ENCODE measurements around the gene PPFIA1. TPM values are rescaled to one million over a fixed set of nuclear protein-coding genes. Genes with fewer than 3 reads are reported as not detected.

The PPFIA1 gene
- total RNA-seq, 1 experiment from 2014 or later = 63.4 TPM

DNA sequence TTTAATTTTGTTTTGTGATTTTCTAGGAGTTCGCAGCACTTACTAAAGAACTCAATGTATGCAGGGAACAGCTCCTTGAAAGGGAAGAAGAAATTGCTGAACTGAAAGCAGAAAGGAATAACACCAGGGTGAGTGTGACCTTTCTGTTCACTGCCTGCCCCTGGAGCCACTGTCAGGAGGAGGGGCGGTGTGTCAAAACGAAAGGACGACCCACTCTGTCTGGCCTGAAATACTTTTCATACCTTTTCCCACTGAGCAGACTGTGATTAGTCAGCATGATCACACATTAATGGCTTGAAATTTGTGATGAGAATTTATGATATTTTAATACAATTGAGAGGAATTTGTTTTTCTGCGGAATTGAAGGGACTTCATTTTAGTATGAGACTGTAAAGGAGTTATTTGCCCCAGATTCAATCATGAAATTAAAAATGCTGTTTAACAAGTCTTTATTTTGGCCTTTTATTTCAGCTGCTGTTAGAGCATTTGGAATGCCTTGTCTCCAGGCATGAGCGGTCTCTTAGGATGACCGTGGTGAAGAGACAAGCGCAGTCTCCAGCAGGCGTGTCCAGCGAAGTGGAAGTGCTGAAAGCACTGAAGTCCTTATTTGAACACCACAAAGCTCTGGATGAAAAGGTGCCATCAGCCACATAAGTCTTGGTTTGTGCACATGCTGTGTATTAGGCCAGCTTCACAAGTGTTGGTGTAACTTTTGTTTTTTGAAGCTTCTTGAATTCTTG lies 54.1 kb downstream of the PPFIA1 start:
- Mint-ChIP-seq H3K27me3 (ENCODE audit: low read depth) (no peaks in the 10 kb centered on the region), H3K27ac (no peak overlapping the region; a peak in 1 of 7 replicates), H3K36me3 (ENCODE audit: insufficient read depth in 1 of 3, low read depth in 3 of 3) (peaks cover 33 to 65% (median 53%) of the 10 kb centered on the region in 3 experiments), H3K4me1 (peaks cover 7 to 12% of the 10 kb centered on the region in 2 experiments), H3K9me3 (no peaks in the 10 kb centered on the region), H3K4me3 (no peak overlapping the region)
- no peak overlapping the region for H3T11ph ChIP-seq (ENCODE audit: low read length)
- no peak overlapping the region for H3K56ac ChIP-seq (ENCODE audit: insufficient read length, low read depth, low read length)
- peaks cover 5% of the 10 kb centered on the region; the same call in 1 of the 2 replicates for H3K79me2 ChIP-seq (ENCODE audit: insufficient read depth, low read length)
- no peak for DNase-seq
- no peak overlapping the region for H2BK12ac ChIP-seq (ENCODE audit: insufficient read length, low read depth, low read length)
- H3K4me1 ChIP-seq (ENCODE audit: insufficient read depth, low read length) = no peaks in the 10 kb centered on the region
- 100% methylated on average over 1 of the region's 10 CpGs for WGBS (ENCODE audit: extremely low coverage, insufficient read length, low lambda C conversion rate)
- no peak overlapping the region for H2AFZ ChIP-seq (ENCODE audit: low read length)
- H3K79me1 ChIP-seq (ENCODE audit: insufficient read depth, low read depth, low read length, poor library complexity, severe bottlenecking) = peaks cover 4% of the 10 kb centered on the region
- H3K23ac ChIP-seq (ENCODE audit: insufficient read length, low read depth, low read length) = no peak overlapping the region
- H3K4ac ChIP-seq (ENCODE audit: low read depth, low read length) = no peak overlapping the region
- no peaks in the 10 kb centered on the region for H3K27me3 ChIP-seq (ENCODE audit: insufficient read depth, low read length)
- H3K23me2 ChIP-seq (ENCODE audit: insufficient read length, low read depth, low read length, poor library complexity, severe bottlenecking) = no peaks in the 10 kb centered on the region
- no peak overlapping the region for H4K5ac ChIP-seq (ENCODE audit: insufficient read length, low read depth, low read length)
- no peak overlapping the region for H3K4me2 ChIP-seq (ENCODE audit: insufficient read depth, insufficient read length, low read length)
- no peak overlapping the region for H3K14ac ChIP-seq (ENCODE audit: insufficient read depth, low read length)
- H2BK120ac ChIP-seq (ENCODE audit: low read depth, low read length, poor library complexity, severe bottlenecking) = no peak overlapping the region
- H2AK5ac ChIP-seq (ENCODE audit: insufficient read length, low read length) = no peak overlapping the region
- no peak overlapping the region for H3K9ac ChIP-seq (ENCODE audit: extremely low read depth, insufficient read length, low read length)
- no peak overlapping the region for H3K18ac ChIP-seq (ENCODE audit: insufficient read length, low read depth, low read length)
- H3K9me3 ChIP-seq (ENCODE audit: control insufficient read depth, low read depth, low read length) = no peaks in the 10 kb centered on the region
- H4K8ac ChIP-seq (replicated peaks; ENCODE audit: insufficient read length, low read depth, low read length) = no peak overlapping the region
- H2BK15ac ChIP-seq (ENCODE audit: low read depth, low read length) = no peak overlapping the region
- TF ChIP-seq, protein P1, sequence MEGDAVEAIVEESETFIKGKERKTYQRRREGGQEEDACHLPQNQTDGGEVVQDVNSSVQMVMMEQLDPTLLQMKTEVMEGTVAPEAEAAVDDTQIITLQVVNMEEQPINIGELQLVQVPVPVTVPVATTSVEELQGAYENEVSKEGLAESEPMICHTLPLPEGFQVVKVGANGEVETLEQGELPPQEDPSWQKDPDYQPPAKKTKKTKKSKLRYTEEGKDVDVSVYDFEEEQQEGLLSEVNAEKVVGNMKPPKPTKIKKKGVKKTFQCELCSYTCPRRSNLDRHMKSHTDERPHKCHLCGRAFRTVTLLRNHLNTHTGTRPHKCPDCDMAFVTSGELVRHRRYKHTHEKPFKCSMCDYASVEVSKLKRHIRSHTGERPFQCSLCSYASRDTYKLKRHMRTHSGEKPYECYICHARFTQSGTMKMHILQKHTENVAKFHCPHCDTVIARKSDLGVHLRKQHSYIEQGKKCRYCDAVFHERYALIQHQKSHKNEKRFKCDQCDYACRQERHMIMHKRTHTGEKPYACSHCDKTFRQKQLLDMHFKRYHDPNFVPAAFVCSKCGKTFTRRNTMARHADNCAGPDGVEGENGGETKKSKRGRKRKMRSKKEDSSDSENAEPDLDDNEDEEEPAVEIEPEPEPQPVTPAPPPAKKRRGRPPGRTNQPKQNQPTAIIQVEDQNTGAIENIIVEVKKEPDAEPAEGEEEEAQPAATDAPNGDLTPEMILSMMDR (conservative IDR thresholded peaks at IDR 0.05) = no peak
- H2BK20ac ChIP-seq (ENCODE audit: low read depth, low read length, poor library complexity, severe bottlenecking) = no peak overlapping the region
- no peaks in the 10 kb centered on the region for H4K20me1 ChIP-seq (ENCODE audit: control insufficient read depth, insufficient read depth, insufficient read length)
- no peak overlapping the region for H2BK5ac ChIP-seq (ENCODE audit: insufficient read length, low read length)
- no peak overlapping the region for H3K27ac ChIP-seq (ENCODE audit: insufficient read length, low read depth, low read length)
- no peak overlapping the region for H4K91ac ChIP-seq (ENCODE audit: insufficient read length, low read depth, low read length)

Data from H9 (cell line).